ENCODE results near the gene ZNF232. TPM values are rescaled to one million over a fixed set of nuclear protein-coding genes. Genes with fewer than 3 reads are reported as not detected.

ZNF232 gene
- total RNA-seq, 2 experiments from 2014 or later: 2.1 to 3.6 TPM

DNA sequence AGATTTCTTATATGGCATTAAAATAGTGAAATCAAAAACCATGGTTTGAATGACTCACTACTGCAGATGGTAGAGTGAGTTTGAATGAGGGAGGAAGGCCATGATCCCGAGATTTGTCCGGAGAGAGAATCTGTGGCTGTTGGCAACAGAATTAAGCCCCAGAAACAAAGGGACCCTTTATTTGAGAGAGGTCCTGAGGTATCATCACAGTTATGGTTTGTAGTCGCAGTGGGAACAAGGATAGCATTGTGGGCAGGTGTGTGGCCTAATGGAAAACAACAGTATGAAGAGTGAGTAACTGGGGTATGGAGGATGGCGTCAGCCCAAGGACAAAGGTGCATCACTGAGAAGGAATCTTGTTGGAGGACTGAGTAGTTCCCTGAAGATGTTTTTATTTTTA, 42.0 kb downstream of the ZNF232 start:
- TF ChIP-seq CTCF (IDR thresholded peaks at IDR 0.05): no peak
- no peaks in the 10 kb centered on the region for H3K9me3 ChIP-seq (ENCODE audit: control insufficient read depth in 1 of 2, insufficient read depth in 1 of 2, low read length in 2 of 2)
- ATAC-seq (ENCODE audit: poor library complexity): no peak
- CTCF ChIA-PET: no interaction called here
- POLR2A ChIA-PET: no interaction called here
- H3K27ac ChIP-seq (ENCODE audit: low read depth in 1 of 2, low read length in 2 of 2): no peak overlapping the region
- Mint-ChIP-seq H3K27me3 (no peaks in the 10 kb centered on the region), H3K4me3 (no peak overlapping the region), H3K36me3 (ENCODE audit: low read depth) (no peaks in the 10 kb centered on the region), H3K9me3 (no peaks in the 10 kb centered on the region), H3K27ac (no peak overlapping the region), H3K4me1 (ENCODE audit: low read depth) (no peaks in the 10 kb centered on the region)
- H3K27me3 ChIP-seq (ENCODE audit: control insufficient read depth in 1 of 2, insufficient read depth in 2 of 2, low read length in 2 of 2): no peaks in the 10 kb centered on the region
- DNase-seq: no peak
- H3K36me3 ChIP-seq (ENCODE audit: insufficient read depth, low read length): no peaks in the 10 kb centered on the region
- intact Hi-C loops (cut with DNase I, micrococcal nuclease): loop anchor here in 1 of 2 experiments (10.0 kb wide), 1 partner anchor 355 kb away; the partner anchor contains the start of gene ARRB2
- H3K4me3 ChIP-seq (ENCODE audit: low read length): no peak overlapping the region
- no peaks in the 10 kb centered on the region for H3K4me1 ChIP-seq (ENCODE audit: insufficient read depth, low read length)

- ChIA-PET POLR2A (no interaction called here), CTCF (interaction anchor here (1.3 kb wide), 1 partner anchor 11 kb away, joined by 3 read pairs; the partner anchor contains the start of gene ZFP3)
- Histone ChIP-seq H3K9me3 (ENCODE audit: control insufficient read depth in 1 of 2, insufficient read depth in 1 of 2, low read length in 2 of 2) (no peaks in the 10 kb centered on the region), H3K27ac (ENCODE audit: low read depth in 1 of 2, low read length in 2 of 2) (no peak overlapping the region), H3K4me1 (ENCODE audit: insufficient read depth, low read length) (no peaks in the 10 kb centered on the region), H3K4me3 (ENCODE audit: low read length) (no peak overlapping the region), H3K27me3 (ENCODE audit: control insufficient read depth in 1 of 2, insufficient read depth in 2 of 2, low read length in 2 of 2) (no peaks in the 10 kb centered on the region), H3K36me3 (ENCODE audit: insufficient read depth, low read length) (no peaks in the 10 kb centered on the region)
- Mint-ChIP-seq H3K27me3 (no peaks in the 10 kb centered on the region), H3K9me3 (no peaks in the 10 kb centered on the region), H3K4me3 (no peak overlapping the region), H3K4me1 (ENCODE audit: low read depth) (no peaks in the 10 kb centered on the region), H3K36me3 (ENCODE audit: low read depth) (no peaks in the 10 kb centered on the region), H3K27ac (no peak overlapping the region)
- intact Hi-C loops (cut with DNase I, micrococcal nuclease): no loop called here
- no peak for TF ChIP-seq CTCF (IDR thresholded peaks at IDR 0.05)
- no peak for ATAC-seq (ENCODE audit: poor library complexity)
- DNase-seq: no peak
Observed at GRCh38 chr17:5068236-5068635, 43.4 kb downstream of the ZNF232 start.

DNA sequence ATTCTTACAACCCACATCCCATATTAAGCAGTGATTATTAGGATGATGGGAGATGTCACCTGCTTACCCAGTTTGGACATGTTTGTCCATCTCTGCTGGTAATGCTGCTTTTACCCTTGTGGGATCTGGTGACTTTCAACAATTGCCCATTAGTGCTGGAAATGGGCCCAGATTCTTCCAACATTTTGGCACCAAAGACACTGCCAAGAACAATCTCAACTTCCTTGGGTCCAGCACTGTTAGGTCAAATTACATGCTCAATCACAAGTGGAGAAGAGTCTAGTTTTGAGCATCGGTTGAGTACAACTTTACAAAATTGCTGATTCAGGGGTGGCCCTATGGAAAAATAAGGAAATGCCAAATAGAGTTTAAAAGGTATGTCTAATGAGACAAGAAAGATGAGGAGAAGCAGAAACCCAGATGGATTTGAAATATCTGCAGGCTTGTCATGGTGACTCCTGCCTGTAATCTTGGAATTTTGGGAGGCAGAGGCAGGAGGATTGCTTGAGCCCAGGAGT, 46.4 kb downstream of the ZNF232 start:
- Histone ChIP-seq H3K9me3 (ENCODE audit: control insufficient read depth in 1 of 2, insufficient read depth in 1 of 2, low read length in 2 of 2) (no peaks in the 10 kb centered on the region), H3K36me3 (ENCODE audit: insufficient read depth, low read length) (no peaks in the 10 kb centered on the region), H3K4me3 (ENCODE audit: low read length) (no peak overlapping the region), H3K27ac (ENCODE audit: low read depth in 1 of 2, low read length in 2 of 2) (no peak overlapping the region), H3K27me3 (ENCODE audit: control insufficient read depth in 1 of 2, insufficient read depth in 2 of 2, low read length in 2 of 2) (no peaks in the 10 kb centered on the region), H3K4me1 (ENCODE audit: insufficient read depth, low read length) (peaks cover 4% of the 10 kb centered on the region)
- H3K9me3 Mint-ChIP-seq: no peaks in the 10 kb centered on the region
- peaks cover 5% of the 10 kb centered on the region for H3K4me1 Mint-ChIP-seq (ENCODE audit: low read depth)
- ChIA-PET CTCF (no interaction called here), POLR2A (no interaction called here)
- no peaks in the 10 kb centered on the region for H3K27me3 Mint-ChIP-seq
- ATAC-seq (ENCODE audit: poor library complexity) (no peak), DNase-seq (no peak)
- no peak for TF ChIP-seq CTCF (IDR thresholded peaks at IDR 0.05)
- no peak overlapping the region for H3K4me3 Mint-ChIP-seq
- H3K36me3 Mint-ChIP-seq (ENCODE audit: low read depth): no peaks in the 10 kb centered on the region
- intact Hi-C loops (cut with DNase I, micrococcal nuclease): no loop called here
- H3K27ac Mint-ChIP-seq: no peak overlapping the region

Other genes starting within 250 kb of the ZNF232 start
- 10 to 100 TPM; 28.9 to 30.5 TPM for gene C17orf107, start 212.3 kb downstream of the ZNF232 start, total RNA-seq
- 1 to 10 TPM; 3.2 to 3.7 TPM for gene CHRNE, start 208.8 kb downstream of the ZNF232 start, total RNA-seq
- gene GP1BA, start 179.6 kb downstream of the ZNF232 start, total RNA-seq: not detected
- gene SLC25A11, start 171.8 kb downstream of the ZNF232 start, total RNA-seq: 10 to 100 TPM; 20.8 to 21.9 TPM
- gene RNF167, start 171.6 kb downstream of the ZNF232 start, total RNA-seq: 10 to 100 TPM; 59.3 to 62.8 TPM
- 100 to 1,000 TPM; 349 to 362 TPM for gene PFN1, start 163.3 kb downstream of the ZNF232 start, total RNA-seq
- 10 to 100 TPM; 17.2 to 20.5 TPM for gene ENO3, start 160.8 kb downstream of the ZNF232 start, total RNA-seq
- gene SPAG7, start 144.1 kb downstream of the ZNF232 start, total RNA-seq: 10 to 100 TPM; 30.2 to 30.9 TPM
- gene CAMTA2, start 124.2 kb downstream of the ZNF232 start, total RNA-seq: 10 to 100 TPM; 41.6 to 51.3 TPM
- under 1 TPM in 1 of 2 experiments, not detected in 1; 0.19 TPM for gene INCA1, start 114.4 kb downstream of the ZNF232 start, total RNA-seq
- 10 to 100 TPM; 10.2 to 12.2 TPM for gene KIF1C, start 113.9 kb downstream of the ZNF232 start, total RNA-seq
- under 1 TPM in 1 of 2 experiments, not detected in 1; 0.17 TPM for gene SLC52A1, start 76.5 kb downstream of the ZNF232 start, total RNA-seq
- 1 to 10 TPM; 2.4 TPM for gene ZFP3, start 33.4 kb downstream of the ZNF232 start, total RNA-seq
- under 1 TPM; 0.05 to 0.08 TPM for gene USP6, start 4.2 kb upstream of the ZNF232 start, total RNA-seq
- 1 to 10 TPM; 2.2 to 3.1 TPM for gene ZNF594, start 80.0 kb upstream of the ZNF232 start, total RNA-seq
- under 1 TPM; 0.31 to 0.47 TPM for gene SCIMP, start 123.0 kb upstream of the ZNF232 start, total RNA-seq
- gene RABEP1, start 170.4 kb upstream of the ZNF232 start, total RNA-seq: 10 to 100 TPM; 27.4 to 31.8 TPM